Hepatocyte (in vitro differentiated cells): ENCODE measurements around the gene KIF3A.

Experiments
- EZH2 ChIP-seq: fragments of 200-600 bp; sonication (generic); IDR thresholded peaks from 2 replicates; pipeline ENCODE4 v1.6.1; 2016; ENCODE audit warnings: antibody characterized with exemption, mild to moderate bottlenecking, borderline replicate concordance
- EZH2phosphoT487 ChIP-seq: fragments of 200-600 bp; sonication (generic); IDR thresholded peaks from one replicate; pipeline ENCODE4 v1.6.1; 2018; ENCODE audit warnings: antibody characterized with exemption, mild to moderate bottlenecking, low read depth, moderate library complexity; ENCODE audit not compliant: unreplicated experiment, severe bottlenecking
- TF ChIP-seq, protein P1 (sequence below): fragments of 200-600 bp; sonication (generic); IDR thresholded peaks from 2 replicates; pipeline ENCODE4 v1.5.1; 2016; ENCODE audit warnings: antibody characterized with exemption, mild to moderate bottlenecking; ENCODE audit not compliant: poor library complexity

DNA sequence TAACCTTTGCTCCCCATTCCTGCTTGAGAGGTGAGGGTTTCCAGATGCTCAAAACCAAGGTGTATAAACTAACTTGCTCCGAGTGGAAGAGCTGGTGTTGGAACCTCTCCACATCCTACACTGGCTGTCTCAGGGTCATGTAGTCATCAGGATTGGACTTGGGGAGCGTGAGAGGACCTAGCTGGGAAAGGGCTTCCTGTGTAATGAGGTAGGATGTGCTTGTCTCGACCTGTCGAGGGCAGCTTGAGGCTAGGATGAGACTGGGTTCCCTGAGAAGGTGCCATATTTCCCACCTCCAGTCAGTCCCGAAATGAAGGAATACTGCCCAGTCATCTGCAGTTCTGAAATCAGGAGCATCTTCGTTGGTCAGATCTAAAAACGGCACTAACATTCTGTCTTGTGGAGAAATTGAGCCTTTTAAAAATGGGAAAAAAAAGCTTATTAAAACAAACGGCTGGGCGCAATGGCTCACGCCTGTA, 11.2 kb upstream of the KIF3A start:
- TF ChIP-seq EZH2 = no peak
- TF ChIP-seq, protein P1, sequence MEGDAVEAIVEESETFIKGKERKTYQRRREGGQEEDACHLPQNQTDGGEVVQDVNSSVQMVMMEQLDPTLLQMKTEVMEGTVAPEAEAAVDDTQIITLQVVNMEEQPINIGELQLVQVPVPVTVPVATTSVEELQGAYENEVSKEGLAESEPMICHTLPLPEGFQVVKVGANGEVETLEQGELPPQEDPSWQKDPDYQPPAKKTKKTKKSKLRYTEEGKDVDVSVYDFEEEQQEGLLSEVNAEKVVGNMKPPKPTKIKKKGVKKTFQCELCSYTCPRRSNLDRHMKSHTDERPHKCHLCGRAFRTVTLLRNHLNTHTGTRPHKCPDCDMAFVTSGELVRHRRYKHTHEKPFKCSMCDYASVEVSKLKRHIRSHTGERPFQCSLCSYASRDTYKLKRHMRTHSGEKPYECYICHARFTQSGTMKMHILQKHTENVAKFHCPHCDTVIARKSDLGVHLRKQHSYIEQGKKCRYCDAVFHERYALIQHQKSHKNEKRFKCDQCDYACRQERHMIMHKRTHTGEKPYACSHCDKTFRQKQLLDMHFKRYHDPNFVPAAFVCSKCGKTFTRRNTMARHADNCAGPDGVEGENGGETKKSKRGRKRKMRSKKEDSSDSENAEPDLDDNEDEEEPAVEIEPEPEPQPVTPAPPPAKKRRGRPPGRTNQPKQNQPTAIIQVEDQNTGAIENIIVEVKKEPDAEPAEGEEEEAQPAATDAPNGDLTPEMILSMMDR = no peak
- no peak for TF ChIP-seq EZH2phosphoT487
